Measurements from ENCODE around the gene ZNF80. TPM values are rescaled to one million over a fixed set of nuclear protein-coding genes. Genes with fewer than 3 reads are reported as not detected.
A peak's percentile ranks its signal among the peaks of the same experiment; 100 is the strongest.

ZNF80 gene
- total and polyA plus RNA-seq, 8 donors: 0.09 to 0.16 (median 0.12) TPM; not detected in 4

DNA sequence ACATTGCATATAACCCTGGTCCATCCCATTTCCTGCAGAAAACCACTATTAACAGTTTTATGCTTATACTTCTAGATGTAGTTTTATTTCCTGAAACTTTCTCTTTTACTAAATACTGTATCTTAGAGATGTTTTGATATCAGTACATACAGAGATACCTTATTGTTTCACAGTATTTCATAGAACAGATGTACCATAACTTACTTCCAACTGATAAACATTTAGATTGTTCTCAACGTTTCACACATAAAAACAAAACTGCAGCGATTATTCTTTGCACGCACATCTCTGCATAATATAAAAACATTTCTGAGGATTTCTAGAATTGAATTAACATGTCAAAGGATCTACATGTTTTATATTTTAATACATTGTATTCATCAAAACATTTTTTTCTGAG is 2.6 kb downstream of the ZNF80 start:
- intact Hi-C loops (cut with DNase I): no loop called here
- no peak overlapping the region for H3K27ac ChIP-seq
- DNase-seq (no peak), ATAC-seq (no peak)
- H3K9me3 ChIP-seq: no peaks in the 10 kb centered on the region
- no peaks in the 10 kb centered on the region for H3K27me3 ChIP-seq
- H3K4me3 ChIP-seq: no peak overlapping the region
- no peaks in the 10 kb centered on the region for H3K36me3 ChIP-seq
- no peaks in the 10 kb centered on the region for H3K4me1 ChIP-seq
- TF ChIP-seq, protein P1, sequence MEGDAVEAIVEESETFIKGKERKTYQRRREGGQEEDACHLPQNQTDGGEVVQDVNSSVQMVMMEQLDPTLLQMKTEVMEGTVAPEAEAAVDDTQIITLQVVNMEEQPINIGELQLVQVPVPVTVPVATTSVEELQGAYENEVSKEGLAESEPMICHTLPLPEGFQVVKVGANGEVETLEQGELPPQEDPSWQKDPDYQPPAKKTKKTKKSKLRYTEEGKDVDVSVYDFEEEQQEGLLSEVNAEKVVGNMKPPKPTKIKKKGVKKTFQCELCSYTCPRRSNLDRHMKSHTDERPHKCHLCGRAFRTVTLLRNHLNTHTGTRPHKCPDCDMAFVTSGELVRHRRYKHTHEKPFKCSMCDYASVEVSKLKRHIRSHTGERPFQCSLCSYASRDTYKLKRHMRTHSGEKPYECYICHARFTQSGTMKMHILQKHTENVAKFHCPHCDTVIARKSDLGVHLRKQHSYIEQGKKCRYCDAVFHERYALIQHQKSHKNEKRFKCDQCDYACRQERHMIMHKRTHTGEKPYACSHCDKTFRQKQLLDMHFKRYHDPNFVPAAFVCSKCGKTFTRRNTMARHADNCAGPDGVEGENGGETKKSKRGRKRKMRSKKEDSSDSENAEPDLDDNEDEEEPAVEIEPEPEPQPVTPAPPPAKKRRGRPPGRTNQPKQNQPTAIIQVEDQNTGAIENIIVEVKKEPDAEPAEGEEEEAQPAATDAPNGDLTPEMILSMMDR (IDR thresholded peaks at IDR 0.05): no peak

DNA sequence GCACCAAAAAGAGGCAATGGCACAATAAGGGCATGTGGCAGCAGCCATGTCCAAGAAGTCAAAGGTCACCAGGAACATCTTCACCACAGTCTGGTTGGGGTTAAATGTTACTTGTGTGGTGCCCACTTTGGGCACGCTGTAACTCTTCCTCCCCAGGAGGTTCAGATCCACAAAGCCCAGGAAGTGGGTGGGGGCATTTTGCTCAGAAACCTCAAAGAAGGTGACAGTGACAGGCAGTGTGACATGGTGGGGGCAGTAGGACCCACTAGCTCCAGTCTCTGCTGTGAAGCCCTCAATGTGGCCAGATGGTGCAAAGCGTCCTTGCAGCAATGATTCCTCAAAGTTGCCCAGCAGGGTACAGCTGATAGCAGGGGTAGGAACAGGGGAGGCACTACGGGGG is 5.8 kb downstream of the ZNF80 start:
- TF ChIP-seq, protein P1 (IDR thresholded peaks at IDR 0.05): no peak
- Histone ChIP-seq H3K36me3 (no peaks in the 10 kb centered on the region), H3K27me3 (no peaks in the 10 kb centered on the region), H3K4me1 (no peaks in the 10 kb centered on the region), H3K4me3 (no peak overlapping the region), H3K9me3 (no peaks in the 10 kb centered on the region), H3K27ac (no peak overlapping the region)
- DNase-seq: no peak
- intact Hi-C loops (cut with DNase I): no loop called here
- no peak for ATAC-seq

DNA sequence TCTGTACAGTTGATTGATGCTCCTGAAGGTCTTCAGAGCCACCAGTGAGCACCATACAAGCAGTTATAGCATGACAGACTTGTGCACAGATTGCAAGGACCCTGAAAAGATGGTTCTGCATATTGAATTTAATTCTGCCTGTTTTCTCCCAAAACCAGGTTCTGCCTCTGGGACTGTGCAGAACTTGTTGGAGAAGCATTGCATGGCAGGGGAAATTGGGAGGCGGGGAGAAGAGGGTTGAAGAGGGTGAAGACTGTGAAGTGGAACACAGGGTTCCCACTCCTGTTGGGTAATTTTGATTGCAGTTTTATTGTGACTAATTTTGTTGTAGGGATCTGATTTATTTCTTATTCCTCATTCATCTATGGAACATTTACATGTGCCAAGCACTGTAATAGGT is 10.3 kb downstream of the ZNF80 start:
- H3K4me1 ChIP-seq: no peaks in the 10 kb centered on the region
- DNase-seq (no peak), ATAC-seq (no peak)
- no peaks in the 10 kb centered on the region for H3K27me3 ChIP-seq
- peaks cover 0 to 16% of the 10 kb centered on the region in 2 donors for H3K9me3 ChIP-seq
- H3K27ac ChIP-seq: no peak overlapping the region
- TF ChIP-seq, protein P1 (IDR thresholded peaks at IDR 0.05): no peak
- no peak overlapping the region for H3K4me3 ChIP-seq
- intact Hi-C loops (cut with DNase I): no loop called here
- H3K36me3 ChIP-seq: no peaks in the 10 kb centered on the region

DNA sequence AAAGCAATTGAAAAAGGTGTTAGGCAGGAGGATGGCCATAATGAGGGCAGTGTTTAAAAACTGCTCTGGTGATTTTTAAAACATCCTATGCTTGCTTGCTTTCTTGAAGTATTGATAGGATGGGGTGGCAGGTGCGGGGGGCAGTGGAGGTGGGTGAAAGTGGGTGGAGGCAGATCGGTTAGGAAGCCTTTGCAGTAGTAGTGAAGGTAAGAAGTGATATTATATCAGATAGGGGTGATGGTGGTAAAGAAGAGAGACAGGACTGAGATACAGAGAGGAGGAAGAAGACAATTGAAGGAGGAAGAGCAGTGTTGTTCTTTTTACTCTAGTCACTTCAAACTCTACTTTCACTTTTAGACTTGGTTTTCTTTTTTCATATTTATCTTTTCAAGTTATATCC is 11.1 kb downstream of the ZNF80 start:
- DNase-seq: no peak
- Histone ChIP-seq H3K27ac (no peak overlapping the region), H3K36me3 (no peaks in the 10 kb centered on the region), H3K4me3 (no peak overlapping the region), H3K27me3 (no peaks in the 10 kb centered on the region), H3K4me1 (no peaks in the 10 kb centered on the region), H3K9me3 (peaks cover 0 to 16% of the 10 kb centered on the region in 2 donors)
- ATAC-seq: no peak
- intact Hi-C loops (cut with DNase I): no loop called here
- TF ChIP-seq, protein P1 (IDR thresholded peaks at IDR 0.05): no peak

DNA sequence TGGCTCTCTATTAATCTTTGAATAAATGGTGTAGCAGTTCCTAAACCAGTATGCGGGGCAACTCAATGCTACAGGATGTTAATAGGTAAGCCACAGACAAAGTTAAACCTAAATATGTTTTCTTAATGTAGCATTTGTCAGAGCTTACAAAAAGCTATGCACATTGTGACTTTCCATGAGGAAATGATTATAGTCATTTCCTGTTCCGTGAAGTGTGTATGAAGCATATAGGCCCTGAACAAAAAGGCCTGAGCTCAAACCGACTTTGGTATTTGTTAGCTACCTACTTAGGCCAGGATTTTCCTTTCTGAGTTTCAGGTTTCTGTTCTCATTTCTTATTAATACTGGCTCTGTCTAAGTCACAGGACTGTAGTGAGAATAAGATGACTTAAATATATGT is 14.2 kb downstream of the ZNF80 start:
- ATAC-seq: no peak

More for the DNA sequence above, 14.2 kb downstream of the ZNF80 start:
- no peaks in the 10 kb centered on the region for H3K4me1 ChIP-seq
- H3K27ac ChIP-seq: no peak overlapping the region
- DNase-seq: peak in 1 of 4 donors; percentile 3
- H3K9me3 ChIP-seq: peaks cover 0 to 16% of the 10 kb centered on the region in 2 donors
- H3K27me3 ChIP-seq: no peaks in the 10 kb centered on the region
- H3K36me3 ChIP-seq: no peaks in the 10 kb centered on the region
- TF ChIP-seq, protein P1 (IDR thresholded peaks at IDR 0.05): no peak
- intact Hi-C loops (cut with DNase I): no loop called here
- no peak overlapping the region for H3K4me3 ChIP-seq
